ENCODE measurements around the gene IL1RAPL1.

IL1RAPL1 gene

DNA sequence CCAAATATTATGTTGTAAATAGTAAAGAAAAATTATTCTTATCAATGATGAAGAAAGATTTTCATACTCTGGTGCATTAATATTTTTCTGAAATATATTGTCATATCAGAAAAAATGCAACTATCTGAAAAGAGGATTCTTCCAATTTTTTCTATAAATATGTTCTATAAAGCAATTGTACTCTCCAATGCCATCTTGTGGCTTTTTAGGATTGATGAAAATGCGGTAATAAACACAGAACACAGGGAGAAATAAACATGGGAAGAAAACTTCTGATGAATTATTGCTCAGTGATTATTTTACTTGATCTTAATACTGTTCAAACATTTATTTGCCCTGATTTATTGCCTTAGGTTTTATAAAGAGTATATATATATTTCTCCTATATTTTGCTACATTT lies 215.4 kb downstream of the IL1RAPL1 start:
- TF ChIP-seq TAF1 (IDR thresholded peaks at IDR 0.05; ENCODE audit: borderline replicate concordance, insufficient read depth, low read length) (no peak), REST (IDR thresholded peaks at IDR 0.05; ENCODE audit: insufficient read depth in 1 of 2, low read depth in 2 of 2, low read length in 2 of 2) (no peak), SIN3A (IDR thresholded peaks at IDR 0.05; ENCODE audit: borderline replicate concordance, insufficient read depth, low read length) (no peak), FOXP2 (optimal IDR thresholded peaks at IDR 0.05; ENCODE audit: borderline replicate concordance, extremely low read depth, extremely low read length, insufficient read depth) (no peak), POLR2AphosphoS5 (IDR thresholded peaks at IDR 0.05; ENCODE audit: low read depth, low read length) (no peak)

- no peak for TF ChIP-seq FOXP2 (optimal IDR thresholded peaks at IDR 0.05; ENCODE audit: borderline replicate concordance, extremely low read depth, extremely low read length, insufficient read depth)
- no peak for TF ChIP-seq POLR2AphosphoS5 (IDR thresholded peaks at IDR 0.05; ENCODE audit: low read depth, low read length)
- TF ChIP-seq TAF1 (IDR thresholded peaks at IDR 0.05; ENCODE audit: borderline replicate concordance, insufficient read depth, low read length), result no peak
- no peak for TF ChIP-seq REST (IDR thresholded peaks at IDR 0.05; ENCODE audit: insufficient read depth in 1 of 2, low read depth in 2 of 2, low read length in 2 of 2)
- TF ChIP-seq SIN3A (IDR thresholded peaks at IDR 0.05; ENCODE audit: borderline replicate concordance, insufficient read depth, low read length), result no peak
Observed at GRCh38 chrX:28835991-28836390, 248.7 kb downstream of the IL1RAPL1 start.

DNA sequence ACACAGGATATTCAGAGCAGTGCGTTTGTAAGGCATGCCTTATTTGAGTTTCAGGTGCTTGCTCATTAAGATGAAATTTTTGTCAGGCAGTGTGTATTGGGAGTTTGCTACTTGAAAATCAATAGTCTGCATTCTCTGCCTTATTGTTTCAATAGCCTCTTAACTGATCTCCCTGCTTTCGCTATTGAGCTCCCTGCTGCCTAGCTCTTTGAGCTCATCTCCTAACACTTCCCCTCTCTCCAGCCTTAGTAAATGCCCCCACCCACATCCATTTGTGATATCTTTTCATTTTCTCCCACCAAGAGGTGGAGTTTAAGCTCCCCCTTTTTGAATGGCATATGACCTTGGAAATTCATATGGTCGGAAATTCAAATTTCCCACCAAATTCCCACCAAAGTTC lies 256.6 kb downstream of the IL1RAPL1 start:
- TF ChIP-seq FOXP2 (optimal IDR thresholded peaks at IDR 0.05; ENCODE audit: borderline replicate concordance, extremely low read depth, extremely low read length, insufficient read depth), result no peak
- no peak for TF ChIP-seq POLR2AphosphoS5 (IDR thresholded peaks at IDR 0.05; ENCODE audit: low read depth, low read length)
- no peak for TF ChIP-seq TAF1 (IDR thresholded peaks at IDR 0.05; ENCODE audit: borderline replicate concordance, insufficient read depth, low read length)
- TF ChIP-seq REST (IDR thresholded peaks at IDR 0.05; ENCODE audit: insufficient read depth in 1 of 2, low read depth in 2 of 2, low read length in 2 of 2), result no peak
- no peak for TF ChIP-seq SIN3A (IDR thresholded peaks at IDR 0.05; ENCODE audit: borderline replicate concordance, insufficient read depth, low read length)

GRCh38 chrX:28847423-28847822 lies 260.2 kb downstream of the IL1RAPL1 start:
- TF ChIP-seq REST (IDR thresholded peaks at IDR 0.05; ENCODE audit: insufficient read depth in 1 of 2, low read depth in 2 of 2, low read length in 2 of 2), result no peak
- TF ChIP-seq TAF1 (IDR thresholded peaks at IDR 0.05; ENCODE audit: borderline replicate concordance, insufficient read depth, low read length), result no peak
- no peak for TF ChIP-seq FOXP2 (optimal IDR thresholded peaks at IDR 0.05; ENCODE audit: borderline replicate concordance, extremely low read depth, extremely low read length, insufficient read depth)
- TF ChIP-seq SIN3A (IDR thresholded peaks at IDR 0.05; ENCODE audit: borderline replicate concordance, insufficient read depth, low read length), result no peak
- TF ChIP-seq POLR2AphosphoS5 (IDR thresholded peaks at IDR 0.05; ENCODE audit: low read depth, low read length), result no peak

DNA sequence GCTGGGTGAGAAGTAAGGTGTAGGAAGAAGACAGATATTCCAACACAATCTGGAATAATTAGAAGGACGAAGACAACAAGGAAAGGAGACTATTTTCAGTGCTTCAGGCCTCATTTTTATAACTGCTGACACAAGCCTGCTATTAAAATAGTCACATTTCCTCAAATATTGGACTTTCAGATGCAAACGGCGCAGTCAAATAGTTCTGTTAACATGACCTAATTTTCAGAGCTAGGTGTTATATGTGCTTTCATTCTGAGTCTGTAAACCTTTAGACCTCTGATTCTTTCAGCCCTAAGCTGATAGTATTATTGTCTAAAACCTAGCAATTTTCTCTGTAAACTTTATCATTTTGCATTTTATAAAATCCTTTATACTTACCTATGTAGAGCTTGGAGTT lies 261.5 kb downstream of the IL1RAPL1 start:
- no peak for TF ChIP-seq SIN3A (IDR thresholded peaks at IDR 0.05; ENCODE audit: borderline replicate concordance, insufficient read depth, low read length)
- no peak for TF ChIP-seq POLR2AphosphoS5 (IDR thresholded peaks at IDR 0.05; ENCODE audit: low read depth, low read length)
- no peak for TF ChIP-seq TAF1 (IDR thresholded peaks at IDR 0.05; ENCODE audit: borderline replicate concordance, insufficient read depth, low read length)
- TF ChIP-seq REST (IDR thresholded peaks at IDR 0.05; ENCODE audit: insufficient read depth in 1 of 2, low read depth in 2 of 2, low read length in 2 of 2), result no peak

Measured in PFSK-1 (cell line).